NCI-H2171 treated with DMSO at 0.1 percent for 48 hours (cell line): ENCODE results near the gene ZFYVE21.

Experiments
- DNase-seq: peaks from one replicate; lab custom pipeline; 2025; lab: John Stamatoyannopoulos, UW

The ZFYVE21 gene

DNA sequence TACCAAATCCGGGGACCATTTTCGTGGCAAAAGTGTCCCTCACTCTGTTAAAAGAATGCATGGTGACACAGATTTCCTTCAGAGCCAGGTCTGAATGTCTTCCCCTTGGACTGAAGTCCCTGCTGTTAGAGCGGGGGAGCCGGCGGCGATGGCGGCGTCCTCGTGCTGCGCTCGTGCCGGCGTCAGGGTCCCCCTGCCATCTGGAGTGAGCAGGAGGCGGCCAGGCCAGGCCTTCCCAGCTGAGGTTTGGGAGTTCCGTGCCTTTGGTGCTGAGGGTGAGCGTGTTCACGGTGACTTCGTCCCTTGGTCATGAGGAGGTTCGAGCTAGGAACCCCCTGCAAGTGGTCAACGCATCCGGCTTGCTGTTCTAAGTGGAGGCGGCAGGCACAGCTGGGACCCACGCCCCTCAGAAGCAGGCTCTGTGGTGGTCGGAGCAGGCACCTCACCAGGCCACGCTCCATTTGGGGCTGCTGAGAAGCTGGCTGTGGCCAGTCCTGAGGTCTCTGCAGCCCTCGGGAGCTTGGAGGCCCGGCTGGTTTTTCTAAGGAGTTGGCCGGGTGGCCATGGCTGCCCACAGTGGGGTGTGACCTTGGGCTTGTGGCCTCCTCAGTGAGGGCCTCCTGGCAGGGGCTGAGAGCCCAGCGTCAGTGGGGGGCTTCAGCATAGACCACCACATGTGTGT is 9.5 kb downstream of the ZFYVE21 start:
- DNase-seq, result no peak

DNA sequence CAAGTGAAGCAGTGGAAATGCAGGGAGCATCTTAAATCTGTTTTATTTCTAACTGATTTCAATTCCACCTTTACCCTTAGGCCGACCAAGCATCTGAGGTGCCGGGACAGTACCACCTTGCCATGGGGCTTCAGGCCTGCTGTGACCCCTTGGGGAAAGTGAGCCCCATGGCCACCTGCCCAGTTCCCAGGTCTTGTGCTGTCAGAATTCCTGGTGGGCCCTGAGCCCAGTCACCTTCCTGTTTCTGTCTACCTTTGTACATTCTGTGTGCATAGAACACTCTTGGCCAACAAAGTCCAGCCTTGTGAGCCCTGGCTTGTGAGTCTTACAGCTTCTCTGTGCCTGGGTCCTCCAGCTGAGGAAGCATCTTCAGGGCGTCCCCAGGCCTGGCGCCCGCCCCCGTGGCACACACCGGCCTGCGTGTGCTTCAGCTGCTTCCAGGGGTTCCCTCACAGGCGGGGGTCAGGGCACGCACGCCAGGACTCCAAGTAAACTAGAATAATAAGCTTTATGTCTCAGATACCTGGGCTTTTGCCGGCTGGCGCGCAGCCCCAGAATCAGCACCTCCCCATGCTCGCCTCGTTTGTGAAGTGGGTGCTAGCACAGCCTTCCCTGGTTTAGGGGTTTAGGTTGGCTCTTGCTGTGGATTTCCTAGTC is 10.3 kb downstream of the ZFYVE21 start:
- DNase-seq, result no peak

DNA sequence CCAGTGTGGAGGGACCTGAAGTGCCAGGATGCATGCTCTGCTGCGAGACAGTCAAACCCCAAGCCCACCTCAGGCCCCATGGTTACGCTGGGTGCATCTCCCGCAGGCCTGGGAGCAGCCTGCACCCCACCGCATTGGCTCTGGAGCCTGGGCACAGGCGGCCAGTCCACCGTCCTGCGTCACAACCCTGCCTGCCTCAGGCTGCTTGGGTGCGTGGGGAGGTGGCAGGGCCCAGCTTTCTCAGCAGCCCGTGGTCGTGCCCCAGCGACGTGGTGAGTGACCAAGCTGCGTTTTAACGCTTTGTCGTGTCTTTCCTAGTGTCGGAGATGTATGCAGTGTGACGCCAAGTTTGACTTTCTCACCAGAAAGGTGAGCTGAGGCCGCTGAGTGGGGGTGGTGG is 10.9 kb downstream of the ZFYVE21 start:
- DNase-seq, result no peak

DNA sequence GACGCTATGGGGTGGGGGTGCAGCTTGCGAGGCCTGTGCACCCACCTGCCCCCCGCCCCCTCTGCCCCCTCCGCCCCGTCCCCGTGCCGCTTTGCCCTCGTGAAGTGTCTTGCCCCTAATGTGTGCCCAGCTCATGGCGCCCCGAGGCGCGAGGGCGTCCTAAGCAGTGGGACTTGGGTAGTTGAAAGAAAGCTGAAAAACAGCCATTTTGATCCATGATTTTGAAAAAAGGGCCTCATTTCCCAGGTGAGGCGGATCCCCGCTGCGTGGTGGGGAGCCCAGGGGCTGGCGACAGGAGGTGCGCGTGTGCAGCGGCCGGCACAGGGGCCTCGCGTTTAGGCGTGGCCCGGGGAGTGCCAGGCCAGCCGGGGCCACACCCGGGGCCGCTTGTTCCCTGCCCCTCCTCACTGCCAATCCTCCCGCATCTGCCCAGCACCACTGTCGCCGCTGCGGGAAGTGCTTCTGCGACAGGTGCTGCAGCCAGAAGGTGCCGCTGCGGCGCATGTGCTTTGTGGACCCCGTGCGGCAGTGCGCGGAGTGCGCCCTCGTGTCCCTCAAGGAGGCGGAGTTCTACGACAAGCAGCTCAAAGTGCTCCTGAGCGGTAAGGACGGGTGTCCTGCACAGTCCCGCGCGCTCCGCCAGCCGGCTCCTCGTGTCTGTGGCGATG is 11.8 kb downstream of the ZFYVE21 start:
- no peak for DNase-seq

DNA sequence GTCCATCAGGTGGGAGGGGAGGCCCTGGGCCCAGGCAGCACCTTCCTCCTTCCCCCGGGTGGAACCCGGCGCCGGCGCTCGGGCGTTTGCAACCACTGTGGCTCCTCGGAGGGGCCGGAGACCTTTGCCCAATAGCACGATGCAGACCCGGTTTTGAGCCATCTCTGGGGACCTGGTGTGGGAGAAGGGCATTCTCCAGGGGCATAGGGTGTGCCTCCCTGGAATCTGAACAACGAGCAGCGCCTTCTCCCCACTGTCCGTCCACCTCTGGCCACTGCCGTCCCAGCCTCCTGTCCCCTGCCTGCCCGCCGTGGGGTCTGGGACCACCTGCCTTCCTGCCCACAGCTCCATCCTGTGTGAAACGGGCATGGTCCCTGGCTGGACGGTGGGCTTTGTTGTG is 12.5 kb downstream of the ZFYVE21 start:
- no peak for DNase-seq

DNA sequence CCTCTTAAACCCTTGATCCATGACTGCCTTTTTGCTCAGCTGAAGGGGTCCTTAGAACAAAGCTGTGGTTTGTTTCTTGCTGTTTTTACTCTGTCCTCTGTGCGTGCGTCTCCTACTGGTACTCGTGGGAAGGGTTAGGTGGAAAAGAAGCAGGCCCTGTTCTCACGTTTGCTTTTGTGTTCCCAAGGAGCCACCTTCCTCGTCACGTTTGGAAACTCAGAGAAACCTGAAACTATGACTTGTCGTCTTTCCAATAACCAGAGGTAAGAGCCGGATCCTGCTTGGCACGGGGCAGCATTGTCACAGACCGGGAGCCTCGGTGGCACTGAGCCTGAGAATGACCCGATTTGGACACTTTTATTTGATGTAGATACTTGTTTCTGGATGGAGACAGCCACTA is 13.1 kb downstream of the ZFYVE21 start:
- DNase-seq, result no peak

DNA sequence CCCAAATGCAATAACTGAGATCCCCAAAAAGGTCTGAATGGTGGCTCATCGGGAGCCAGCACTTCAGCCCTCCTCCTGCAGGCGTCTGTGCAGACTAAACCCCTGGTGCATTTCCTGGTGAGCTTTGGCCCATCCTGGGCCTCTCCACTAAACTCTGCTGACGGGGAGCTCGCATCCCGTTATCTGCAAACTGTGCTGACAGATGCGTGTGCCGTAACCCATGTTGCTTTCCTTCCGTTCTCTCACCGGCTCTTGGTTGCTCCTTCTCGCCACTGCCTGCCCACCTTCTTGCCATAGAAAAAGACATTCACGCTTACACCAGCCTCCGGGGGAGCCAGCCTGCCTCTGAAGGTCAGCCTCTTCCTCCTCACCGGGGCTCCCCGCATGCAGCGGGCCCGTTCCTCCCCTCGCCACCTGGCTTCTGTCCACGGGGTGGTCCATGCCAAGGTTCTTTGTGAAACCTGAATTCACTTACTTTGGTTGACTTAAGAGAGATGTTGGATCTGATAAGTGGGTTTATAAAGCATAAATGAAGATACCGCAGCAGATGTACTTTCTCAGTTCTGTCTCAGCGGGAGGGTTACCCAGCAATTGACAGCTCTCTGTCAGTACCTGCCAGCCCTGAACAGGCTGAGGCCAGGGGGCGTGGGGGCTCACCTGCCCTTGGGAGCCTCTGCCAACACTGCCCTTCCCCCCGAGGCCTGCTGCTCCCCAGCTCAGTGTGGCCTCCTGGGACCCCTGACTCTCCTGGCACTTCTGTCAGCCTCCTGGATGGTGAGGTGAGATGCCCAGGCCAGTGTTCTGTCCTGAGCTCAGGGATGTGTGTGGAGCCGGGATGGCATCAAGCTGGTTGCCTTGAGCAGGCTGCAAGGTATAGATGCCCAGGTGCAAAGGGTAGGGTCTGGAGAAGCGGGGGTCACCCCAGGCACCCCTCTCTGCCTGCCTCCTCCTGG is 14.2 kb downstream of the ZFYVE21 start:
- DNase-seq, result peak; percentile 15

DNA sequence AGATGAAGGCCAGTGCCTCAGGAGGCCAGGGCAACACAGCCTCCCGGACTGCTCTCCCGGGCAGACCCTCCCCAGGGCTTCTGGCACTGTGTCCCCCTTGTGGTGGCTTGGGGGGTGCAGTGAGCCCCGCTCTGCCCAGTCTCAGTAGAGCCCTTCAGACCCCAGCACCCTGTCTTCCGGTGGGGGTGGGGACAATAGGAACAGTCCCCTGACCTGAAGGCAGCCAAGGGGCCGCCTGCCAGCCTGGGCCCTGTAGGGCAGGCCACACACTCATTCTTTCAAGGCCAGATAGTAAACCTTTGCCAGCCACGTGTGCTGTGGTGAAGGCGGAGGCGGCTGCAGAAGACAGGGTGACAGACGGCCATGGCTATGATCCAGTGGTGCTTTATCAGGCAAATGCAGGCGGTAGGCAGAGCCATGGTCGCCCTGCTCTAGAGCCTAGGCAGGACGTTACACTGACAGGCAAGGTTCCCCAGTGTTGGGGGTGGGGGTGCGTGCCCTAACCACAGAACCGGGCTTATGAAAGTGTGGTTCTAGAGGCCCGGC is 15.0 kb downstream of the ZFYVE21 start:
- no peak for DNase-seq

DNA sequence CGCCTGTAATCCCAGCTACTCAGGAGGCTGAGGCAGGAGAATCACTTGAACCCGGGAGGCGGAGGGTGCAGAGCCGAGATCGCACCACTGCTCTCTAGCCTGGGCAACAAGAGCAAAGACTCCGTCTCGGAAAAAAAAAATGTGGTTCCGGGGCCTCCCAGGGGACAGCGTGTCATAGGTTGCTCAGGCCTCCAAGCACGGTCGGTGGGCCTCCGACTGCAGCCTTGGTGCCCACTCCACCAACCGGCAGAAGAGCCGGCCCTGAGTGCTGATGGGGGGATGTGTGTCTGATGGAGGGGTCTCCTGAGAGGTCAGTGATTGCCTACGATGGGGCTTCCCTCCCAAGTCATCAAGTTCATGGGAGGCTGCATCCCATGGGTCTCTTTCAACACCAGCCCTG is 15.9 kb downstream of the ZFYVE21 start:
- no peak for DNase-seq

DNA sequence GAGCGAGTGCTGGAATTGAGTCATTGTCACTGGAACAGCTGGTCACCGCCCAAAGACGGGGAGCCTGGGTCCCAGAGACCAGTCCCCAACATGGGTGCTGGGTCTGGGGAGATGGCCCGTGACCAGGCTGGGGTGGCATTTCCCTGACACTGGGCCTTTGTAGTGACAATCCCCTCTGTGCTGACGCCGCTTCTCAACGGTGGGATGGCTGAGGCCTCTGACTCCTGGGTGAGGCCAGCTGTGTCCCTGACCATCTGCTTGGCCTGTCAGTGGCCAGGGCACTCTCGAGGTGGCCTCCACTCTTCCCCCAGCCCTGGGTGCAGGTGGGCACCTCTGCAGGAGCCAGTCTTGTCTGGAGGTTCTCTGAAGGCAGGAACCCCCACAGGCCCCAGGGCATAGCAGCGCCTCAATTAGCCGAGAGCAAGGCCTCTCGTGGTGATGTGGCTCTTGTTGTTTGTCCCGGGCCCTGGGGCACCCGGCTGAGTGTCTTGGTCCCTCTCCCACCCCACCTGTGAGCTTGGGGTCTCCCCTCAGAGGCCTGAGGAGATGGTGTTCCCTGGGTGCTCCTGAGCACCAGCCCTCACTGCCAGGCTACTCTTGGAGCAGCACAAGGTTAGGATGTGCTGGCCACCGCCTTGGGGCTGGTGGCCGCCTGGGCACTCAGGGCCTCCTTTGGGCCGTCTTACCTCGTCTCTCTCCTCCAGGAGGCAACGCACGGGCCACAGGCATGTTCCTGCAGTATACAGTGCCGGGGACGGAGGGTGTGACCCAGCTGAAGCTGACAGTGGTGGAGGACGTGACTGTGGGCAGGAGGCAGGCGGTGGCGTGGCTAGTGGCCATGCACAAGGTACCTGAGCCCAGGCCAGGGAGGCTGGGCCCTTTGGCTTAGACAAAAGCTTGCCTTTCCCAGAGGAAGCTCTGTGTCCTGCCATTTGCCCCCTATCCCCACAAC is 16.6 kb downstream of the ZFYVE21 start:
- no peak for DNase-seq

DNA sequence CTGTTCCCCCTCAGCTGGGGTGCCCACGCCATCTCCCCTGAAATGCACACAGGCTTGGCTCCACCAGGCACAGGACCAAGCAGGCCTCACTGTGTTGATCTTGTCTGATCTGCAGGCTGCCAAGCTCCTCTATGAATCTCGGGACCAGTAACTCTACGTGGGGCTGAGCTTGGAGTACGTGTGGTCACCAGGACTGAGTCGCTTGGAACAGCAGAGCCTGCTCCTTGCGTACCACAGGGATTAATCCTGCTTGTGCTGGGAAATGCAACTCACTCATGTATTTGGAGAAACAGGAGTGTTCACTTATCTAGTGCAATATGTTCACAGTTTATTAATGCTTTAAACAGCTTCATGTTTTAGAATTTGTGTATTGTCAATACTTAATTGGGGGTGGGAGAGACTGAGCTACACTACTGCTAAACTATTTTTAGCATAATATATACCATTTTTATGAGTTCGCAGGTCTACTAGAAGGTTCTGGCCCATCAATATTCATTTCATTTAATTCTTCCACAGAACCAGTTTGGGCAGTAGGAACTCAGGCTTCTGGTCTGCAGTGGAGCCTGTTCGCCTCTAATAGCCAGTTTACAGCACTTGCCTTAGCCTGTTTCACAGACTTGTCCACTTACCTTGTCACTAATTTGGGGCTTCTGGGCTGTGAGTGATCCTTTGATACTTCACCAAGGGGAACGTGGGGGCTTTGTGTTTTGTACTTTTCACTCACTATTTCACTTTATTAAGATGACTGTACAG is 17.4 kb downstream of the ZFYVE21 start:
- no peak for DNase-seq

DNA sequence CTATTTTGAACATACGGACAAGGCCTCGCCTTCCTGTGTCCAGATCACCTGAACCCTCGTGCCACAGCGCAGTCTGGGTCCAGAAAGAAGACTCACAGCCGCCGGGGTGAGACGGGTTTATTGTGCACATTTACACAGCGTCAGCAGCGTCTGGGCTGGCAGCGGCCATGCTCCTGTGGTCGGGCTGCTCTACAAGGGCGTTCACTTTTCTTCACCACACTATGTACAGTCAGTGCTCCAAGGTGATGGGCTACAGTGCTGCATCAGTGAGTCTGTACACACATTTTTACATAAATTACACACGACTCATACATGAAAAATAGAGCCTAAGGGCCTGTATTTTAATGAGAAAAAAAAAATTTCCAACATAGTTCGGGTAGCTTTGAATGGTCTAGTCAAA is 18.0 kb downstream of the ZFYVE21 start:
- DNase-seq, result no peak

DNA sequence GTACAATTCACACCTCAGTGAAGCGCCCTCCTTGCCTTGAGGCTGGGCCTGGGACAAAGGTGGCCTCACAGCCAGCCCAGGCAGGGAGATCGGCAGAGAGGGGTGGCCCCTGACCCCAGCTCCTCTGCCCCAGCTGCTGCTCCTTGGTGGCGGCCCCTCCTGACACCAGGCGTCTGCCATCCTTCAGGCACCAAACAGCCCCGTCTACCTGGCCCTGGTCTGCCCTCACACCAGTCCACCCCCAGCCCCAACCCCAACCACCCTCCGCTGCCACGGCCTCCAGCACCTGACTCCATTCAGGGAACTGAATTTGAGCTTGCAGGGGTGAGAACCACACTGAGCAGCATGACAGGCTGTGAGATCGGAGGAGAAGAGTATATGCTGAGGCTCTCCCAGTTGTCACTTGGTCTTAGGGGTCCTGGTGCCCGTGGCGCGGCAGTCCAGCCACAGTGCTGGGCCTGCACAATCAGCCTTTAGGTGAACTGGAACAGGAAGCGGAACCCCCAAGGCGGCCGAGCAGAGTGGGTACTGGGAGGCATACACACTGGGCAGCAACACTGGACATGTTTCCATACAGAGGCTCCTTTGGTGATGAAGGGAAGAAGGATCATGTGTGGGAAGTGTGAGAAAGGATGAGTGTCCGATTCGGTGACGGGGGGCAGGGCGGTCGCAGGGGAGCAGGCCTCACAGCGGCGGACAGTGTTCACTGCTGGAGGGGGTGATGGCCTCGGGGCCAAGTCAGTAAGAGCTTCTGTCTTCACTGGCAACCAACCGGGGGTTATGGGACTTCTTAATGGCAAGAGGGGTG is 18.7 kb downstream of the ZFYVE21 start:
- DNase-seq, result no peak

DNA sequence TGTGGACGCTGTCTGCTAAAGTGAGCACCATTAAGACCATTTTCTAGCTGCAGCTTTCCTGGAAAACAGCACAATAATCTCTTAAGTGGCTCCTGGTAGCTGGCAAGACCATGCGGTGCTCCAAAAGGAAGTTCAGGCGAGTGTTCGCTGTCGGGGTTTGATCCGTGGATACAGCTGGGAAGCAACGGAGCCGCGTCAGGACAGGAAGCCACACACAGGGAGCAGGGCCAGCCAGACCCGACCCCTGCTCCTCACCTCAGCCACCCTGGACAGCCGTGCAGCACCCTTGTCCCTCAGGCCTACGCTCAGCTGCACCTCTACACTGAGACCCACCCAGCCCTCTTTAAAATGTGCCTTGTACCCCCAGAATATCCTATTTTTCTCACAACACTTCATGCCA is 19.4 kb downstream of the ZFYVE21 start:
- DNase-seq, result no peak

DNA sequence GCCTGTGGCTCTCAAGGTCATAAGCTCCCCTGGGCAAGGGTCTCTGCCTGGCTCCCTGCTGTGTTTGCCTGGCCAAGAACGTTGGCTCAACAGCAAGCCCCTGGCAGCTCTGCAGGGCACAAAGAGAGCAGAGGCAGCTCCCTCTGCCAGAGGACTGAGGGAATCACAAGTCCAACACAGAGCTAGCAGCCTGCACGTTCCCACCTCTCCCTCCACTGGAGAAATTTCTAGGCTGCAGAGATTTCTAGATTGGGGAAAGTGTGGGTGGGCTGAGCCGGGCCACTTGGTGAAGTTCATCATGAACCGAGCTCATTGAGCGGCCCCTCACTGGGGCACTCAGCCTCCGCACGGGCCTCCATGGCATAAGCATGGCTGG is 19.8 kb downstream of the ZFYVE21 start:
- no peak for DNase-seq

DNA sequence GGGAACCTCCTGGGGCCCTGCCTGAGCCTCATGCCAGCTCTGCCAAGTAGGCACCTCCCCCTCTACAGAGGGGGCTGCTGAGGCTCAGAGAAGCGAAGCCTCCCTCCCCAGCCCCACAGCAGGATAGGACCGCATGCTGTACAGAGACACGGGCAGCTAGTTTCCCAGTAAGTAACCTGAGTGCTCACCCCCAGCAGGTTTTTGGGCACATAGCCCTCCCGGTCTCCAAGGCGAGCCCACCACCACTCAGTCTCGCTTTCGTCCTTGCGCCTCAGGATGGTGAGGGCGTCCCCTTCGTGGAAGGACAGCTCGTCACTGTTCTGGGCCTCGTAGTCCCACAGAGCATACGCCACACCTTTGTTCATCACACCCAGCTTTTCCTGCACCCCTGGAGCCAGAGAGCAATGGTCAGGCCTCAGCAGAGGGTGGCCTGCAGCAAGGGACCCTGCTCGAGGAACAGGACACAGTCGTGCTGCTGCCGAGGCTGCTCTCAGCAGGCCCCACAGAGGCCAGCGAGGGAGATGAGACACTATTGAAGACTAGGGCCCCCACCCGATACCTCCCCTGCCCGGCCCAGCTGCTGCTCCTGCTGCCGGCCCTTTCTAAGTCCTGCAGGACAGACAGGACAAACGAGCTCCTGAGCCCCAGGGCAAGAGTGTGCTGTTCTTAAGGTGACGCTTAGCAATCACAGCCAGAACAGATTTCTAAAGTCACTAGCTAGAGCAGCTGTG is 20.4 kb downstream of the ZFYVE21 start:
- DNase-seq, result no peak

DNA sequence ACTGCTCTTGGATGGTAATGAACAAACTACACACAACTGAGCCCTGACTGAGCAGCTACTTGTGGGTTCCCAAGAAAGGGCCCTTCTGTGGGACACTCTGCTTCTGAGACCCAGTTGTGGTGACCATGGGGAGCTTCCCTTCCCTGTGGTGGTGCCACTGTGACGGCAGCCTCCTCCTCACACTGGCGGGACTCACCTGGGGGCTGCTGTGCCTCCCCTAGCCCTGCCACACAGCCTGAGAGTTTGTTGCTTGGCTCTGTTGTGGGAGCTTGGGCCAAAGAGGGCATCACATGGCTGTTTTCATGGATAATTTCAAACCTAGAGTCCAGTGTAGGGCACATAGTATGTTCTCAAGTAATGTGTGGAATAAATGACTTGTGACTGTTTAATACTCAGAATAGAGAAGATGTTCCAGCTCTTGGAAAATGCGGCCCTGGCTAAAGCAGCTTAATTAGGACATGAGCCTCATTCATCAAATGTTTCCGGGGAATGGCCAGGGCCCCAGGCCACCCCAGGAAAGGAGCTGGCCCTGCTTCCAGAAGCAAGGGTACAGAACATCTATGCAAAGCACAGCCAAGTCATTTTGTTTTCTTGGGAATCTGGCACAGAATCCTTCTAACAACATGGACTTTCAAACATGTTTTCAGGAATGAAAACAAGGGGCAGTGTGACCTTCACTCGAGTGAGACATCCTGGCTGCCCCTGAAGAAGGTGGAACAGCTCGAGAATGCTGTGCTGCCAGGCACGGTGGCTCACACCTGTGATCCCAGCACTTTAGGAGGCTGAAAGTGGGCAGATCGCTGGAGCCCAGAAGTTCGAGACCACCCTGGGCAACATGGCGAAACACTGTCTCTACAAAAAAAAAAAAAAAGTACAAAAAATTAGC is 21.2 kb downstream of the ZFYVE21 start:
- DNase-seq, result no peak
